RPMI8226 (cell line): ENCODE data around the gene BICDL1.

Experiments
- DNase-seq: peaks from one replicate; pipeline ENCODE4 v3.0.0-alpha.2; 2015

The BICDL1 gene

GRCh38 chr12:120103044-120103338 lies 114.0 kb downstream of the BICDL1 start:
- DNase-seq = no peak

- DNase-seq = no peak
Measured at GRCh38 chr12:120103371-120103770, 114.3 kb downstream of the BICDL1 start.

GRCh38 chr12:120106151-120106550 lies 117.1 kb downstream of the BICDL1 start:
- no peak for DNase-seq

- no peak for DNase-seq
Measured at GRCh38 chr12:120109570-120110267, 120.7 kb downstream of the BICDL1 start.

- DNase-seq = no peak
Measured at GRCh38 chr12:120110550-120111501, 121.8 kb downstream of the BICDL1 start.

- DNase-seq = no peak
Measured at GRCh38 chr12:120115066-120115465, 126.0 kb downstream of the BICDL1 start.

- DNase-seq = peak; percentile 67
Measured at GRCh38 chr12:120115692-120116440, 126.8 kb downstream of the BICDL1 start.

GRCh38 chr12:120116441-120116791 lies 127.4 kb downstream of the BICDL1 start, which contains the start of gene RAB35:
TSS of gene RAB35 (minus strand) at chr12:120116753. CDS start at chr12:120116650, 103 bp downstream.
- DNase-seq = no peak

GRCh38 chr12:120116792-120117651 lies 128.0 kb downstream of the BICDL1 start:
- DNase-seq = peak; percentile 95

GRCh38 chr12:120117961-120118320 lies 128.9 kb downstream of the BICDL1 start:
- DNase-seq = no peak

- DNase-seq = no peak
Measured at GRCh38 chr12:120118321-120119061, 129.5 kb downstream of the BICDL1 start.

GRCh38 chr12:120119271-120119973 lies 130.4 kb downstream of the BICDL1 start:
- no peak for DNase-seq

- DNase-seq = no peak
Measured at GRCh38 chr12:120121343-120121742, 132.3 kb downstream of the BICDL1 start.

GRCh38 chr12:120121766-120122293 lies 132.8 kb downstream of the BICDL1 start:
- peak; percentile 65 for DNase-seq

GRCh38 chr12:120125029-120125428 lies 136.0 kb downstream of the BICDL1 start:
- DNase-seq = no peak

- DNase-seq = no peak
Measured at GRCh38 chr12:120125792-120126634, 137.0 kb downstream of the BICDL1 start.

- no peak for DNase-seq
Measured at GRCh38 chr12:120126635-120127005, 137.6 kb downstream of the BICDL1 start.

GRCh38 chr12:120130011-120130410 lies 141.0 kb downstream of the BICDL1 start:
- no peak for DNase-seq

GRCh38 chr12:120131116-120131515 lies 142.1 kb downstream of the BICDL1 start:
- DNase-seq = no peak
